Subcutaneous adipose tissue (tissue), 4 donors: ENCODE measurements around the gene CPN1. TPM values are rescaled to one million over a fixed set of nuclear protein-coding genes. Genes with fewer than 3 reads are reported as not detected.

Experiments
- total RNA-seq, 4 donors: library from RNA; depleted of rRNA; stranded (reverse); fragments of >200 nt; gene quantifications; one replicate each; pipeline ENCODE4 v1.1.0, GENCODE V29; 2016
- TF ChIP-seq, protein P1 (sequence below): fragments of 450-650 bp; IDR thresholded peaks from one replicate; pipeline ENCODE4 v1.5.1; 2016; ENCODE audit warnings: low read depth, mild to moderate bottlenecking, control low read depth, antibody characterized with exemption, moderate library complexity

The CPN1 gene
- total RNA-seq, 4 donors from 2014 or later = not detected

DNA sequence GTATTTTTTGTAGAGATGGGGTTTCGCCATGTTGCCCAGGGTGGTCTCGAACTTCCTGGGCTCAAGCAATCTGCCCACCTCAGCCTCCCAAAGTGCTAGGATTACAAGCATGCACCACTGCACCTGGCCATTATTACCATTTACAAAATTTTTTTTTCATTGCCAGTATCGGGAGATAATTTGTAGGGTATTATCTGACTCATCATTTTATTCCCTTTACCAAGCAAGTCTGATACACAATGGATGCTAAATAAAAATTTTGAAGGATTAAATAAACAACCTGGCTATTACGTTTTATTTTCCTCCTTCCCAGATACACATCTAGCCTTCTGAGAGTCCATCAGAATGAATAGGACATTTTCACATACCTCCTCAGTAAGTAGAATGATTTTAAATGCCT lies 38.1 kb upstream of the CPN1 start:
- TF ChIP-seq, protein P1, sequence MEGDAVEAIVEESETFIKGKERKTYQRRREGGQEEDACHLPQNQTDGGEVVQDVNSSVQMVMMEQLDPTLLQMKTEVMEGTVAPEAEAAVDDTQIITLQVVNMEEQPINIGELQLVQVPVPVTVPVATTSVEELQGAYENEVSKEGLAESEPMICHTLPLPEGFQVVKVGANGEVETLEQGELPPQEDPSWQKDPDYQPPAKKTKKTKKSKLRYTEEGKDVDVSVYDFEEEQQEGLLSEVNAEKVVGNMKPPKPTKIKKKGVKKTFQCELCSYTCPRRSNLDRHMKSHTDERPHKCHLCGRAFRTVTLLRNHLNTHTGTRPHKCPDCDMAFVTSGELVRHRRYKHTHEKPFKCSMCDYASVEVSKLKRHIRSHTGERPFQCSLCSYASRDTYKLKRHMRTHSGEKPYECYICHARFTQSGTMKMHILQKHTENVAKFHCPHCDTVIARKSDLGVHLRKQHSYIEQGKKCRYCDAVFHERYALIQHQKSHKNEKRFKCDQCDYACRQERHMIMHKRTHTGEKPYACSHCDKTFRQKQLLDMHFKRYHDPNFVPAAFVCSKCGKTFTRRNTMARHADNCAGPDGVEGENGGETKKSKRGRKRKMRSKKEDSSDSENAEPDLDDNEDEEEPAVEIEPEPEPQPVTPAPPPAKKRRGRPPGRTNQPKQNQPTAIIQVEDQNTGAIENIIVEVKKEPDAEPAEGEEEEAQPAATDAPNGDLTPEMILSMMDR = no peak

DNA sequence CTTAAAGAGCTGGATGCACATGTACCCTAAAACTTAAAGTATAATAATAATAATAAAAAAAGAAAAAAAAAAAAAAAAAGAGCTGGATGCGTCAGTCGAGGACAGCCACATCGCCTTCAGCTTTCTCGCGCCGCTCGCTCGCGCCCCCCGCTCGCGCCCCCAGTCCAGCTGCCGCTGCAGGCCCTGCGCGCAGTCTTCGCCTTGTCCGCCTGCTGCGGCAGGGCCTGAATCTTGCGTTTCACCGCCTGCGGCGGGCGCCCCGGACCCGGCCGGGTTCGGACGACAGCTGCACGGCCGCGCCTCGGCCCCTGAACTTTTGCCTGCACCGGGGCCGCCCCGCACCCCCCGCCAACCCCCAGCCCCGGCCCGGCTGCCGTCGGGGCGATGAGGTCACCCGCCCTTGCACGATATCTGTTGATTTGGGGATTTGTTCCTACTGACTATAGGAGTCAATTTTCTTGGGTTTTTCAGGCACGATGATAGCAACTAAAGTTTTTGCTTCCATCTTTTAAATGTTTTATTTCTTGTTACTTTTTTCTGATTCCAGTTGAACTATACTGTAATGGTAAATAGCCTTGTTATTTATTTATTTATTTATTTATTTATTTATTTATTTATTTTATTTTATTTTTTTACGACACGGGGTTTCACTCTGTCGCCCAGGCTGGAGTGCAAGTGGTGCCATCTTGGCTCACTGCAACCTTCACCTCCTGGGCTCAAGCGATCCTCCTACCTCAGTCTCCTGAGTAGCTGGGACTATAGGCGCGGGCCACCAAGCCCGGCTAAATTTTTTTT lies 33.5 kb upstream of the CPN1 start:
- TF ChIP-seq, protein P1 = no peak

DNA sequence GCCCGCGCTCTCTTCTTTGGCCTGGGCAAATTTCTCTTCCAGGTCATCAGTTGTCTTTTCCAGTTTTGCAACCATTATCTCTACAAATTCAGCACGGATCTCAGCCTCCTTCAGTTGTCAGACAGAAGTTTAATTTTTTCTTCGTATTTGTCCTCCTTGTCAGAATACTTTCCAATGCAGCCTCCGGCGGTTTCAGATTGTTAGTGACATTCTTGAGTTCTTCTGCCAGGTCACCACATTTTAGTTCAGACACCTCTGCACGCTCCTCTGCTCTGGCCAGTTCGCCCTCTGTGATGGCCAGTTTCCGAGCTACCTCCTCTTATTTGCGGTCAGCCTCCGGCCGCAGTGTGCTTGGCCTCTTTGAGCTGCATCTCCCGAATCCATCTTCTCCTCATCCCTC lies 32.8 kb upstream of the CPN1 start:
- TF ChIP-seq, protein P1 = no peak

DNA sequence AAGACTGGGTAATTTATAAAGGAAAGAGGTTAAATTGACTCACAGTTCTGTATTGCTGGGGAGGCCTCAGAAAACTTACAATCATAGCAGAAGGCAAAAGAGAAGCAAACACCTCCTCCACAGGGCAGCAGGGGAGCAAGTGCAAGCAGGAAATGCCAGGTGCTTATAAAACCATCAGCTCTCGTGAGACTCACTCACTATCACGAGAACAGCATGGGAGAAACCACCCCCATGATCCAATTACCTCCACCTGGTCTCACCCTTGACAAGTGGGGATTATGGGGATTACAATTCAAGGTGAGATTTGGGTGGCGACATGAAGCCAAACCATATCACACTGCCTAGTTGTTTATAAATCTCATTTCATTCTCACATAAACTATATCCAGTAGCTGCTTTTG lies 28.0 kb upstream of the CPN1 start:
- TF ChIP-seq, protein P1 = no peak

DNA sequence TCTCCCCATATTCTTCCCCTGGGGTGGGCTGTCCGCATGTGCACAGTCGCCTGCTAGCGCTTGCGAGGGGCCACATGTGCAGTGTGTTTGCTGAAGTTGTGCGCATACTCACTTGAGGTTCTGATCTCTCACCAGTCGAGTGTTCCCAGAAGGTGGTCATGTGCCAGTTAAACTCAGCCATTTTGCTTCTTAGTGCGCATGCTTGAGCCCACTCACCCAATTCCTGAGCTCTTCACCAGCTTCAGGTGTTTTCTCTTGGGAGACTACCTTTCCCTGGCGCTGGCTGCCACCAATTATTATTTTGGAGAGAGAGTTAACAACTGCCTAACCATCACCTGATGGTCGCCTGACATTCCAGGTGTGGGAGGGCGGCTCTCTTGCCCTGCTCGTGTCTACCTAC lies 25.2 kb upstream of the CPN1 start:
- TF ChIP-seq, protein P1 = no peak

DNA sequence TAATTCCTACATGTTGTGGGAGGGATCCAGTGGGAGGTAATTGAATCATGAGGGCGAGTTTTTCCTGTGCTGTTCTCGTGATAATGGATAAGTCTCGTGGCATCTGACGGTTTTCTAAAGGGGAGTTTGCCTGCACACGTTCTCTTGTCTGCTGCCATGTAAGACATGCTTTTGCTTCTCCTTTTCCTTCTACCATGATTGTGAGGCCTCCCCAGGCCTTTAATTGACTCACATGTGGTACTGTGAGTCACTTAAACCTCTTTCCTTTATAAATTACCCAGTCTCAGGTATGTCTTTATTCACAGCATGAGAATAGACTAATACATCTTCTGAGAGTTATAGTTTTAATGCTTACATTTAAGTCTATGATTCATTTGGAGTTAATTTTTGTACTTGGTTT lies 22.6 kb upstream of the CPN1 start:
- TF ChIP-seq, protein P1 = no peak

DNA sequence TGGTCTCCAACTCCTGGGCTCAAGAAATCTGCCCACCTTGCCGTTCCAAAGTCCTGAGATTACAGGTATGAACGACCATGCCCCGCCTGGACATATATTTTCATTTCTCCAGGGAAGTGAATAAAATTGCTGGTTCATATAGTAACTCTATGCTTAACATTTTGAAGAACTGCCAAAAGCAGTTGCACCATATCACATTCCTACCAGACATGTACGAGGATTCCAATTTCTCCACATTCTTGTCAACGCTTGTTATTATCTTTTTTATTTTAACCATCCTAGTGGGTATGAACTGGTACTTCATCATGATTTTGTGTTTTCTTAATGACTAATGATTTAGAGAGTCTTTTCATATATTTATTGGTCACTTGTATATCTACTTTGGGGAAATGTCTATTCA lies 21.9 kb upstream of the CPN1 start:
- TF ChIP-seq, protein P1 = no peak
